Esophagus squamous epithelium (tissue), 4 donors: ENCODE measurements around the gene KRTAP10-7.

Experiments
- CTCF ChIP-seq, 6 experiments: fragments of 450-650 bp in 4 of 6; fragments of 200-600 bp in 2 of 6; sonication (generic) in 2 of 6; IDR thresholded peaks; one replicate each; pipeline ENCODE4 v1.5.1; 2016 to 2019; ENCODE audit warnings: antibody characterized with exemption in 6 of 6, mild to moderate bottlenecking in 4 of 6, moderate library complexity in 4 of 6
- POLR2A ChIP-seq, 4 donors: fragments of 450-650 bp; IDR thresholded peaks; one replicate each; pipeline ENCODE4 v1.6.1; 2017; ENCODE audit warnings: antibody characterized with exemption in 4 of 4, mild to moderate bottlenecking in 4 of 4, moderate library complexity in 3 of 4

GRCh38 chr21:44589586-44590305, 10.7 kb upstream of the KRTAP10-7 start:
- TF ChIP-seq CTCF (IDR thresholded peaks at IDR 0.05), result no peak
- TF ChIP-seq POLR2A (IDR thresholded peaks at IDR 0.05), result no peak
